GM12801 (cell line): Measurements from ENCODE around the gene AATF.

Source experiments
- TF ChIP-seq, protein P1 (sequence below): IDR thresholded peaks from one replicate; pipeline ENCODE4 v1.5.1; 2011; ENCODE audit warnings: control low read depth; ENCODE audit not compliant: insufficient read length; ENCODE audit errors: extremely low read depth

The AATF gene

DNA sequence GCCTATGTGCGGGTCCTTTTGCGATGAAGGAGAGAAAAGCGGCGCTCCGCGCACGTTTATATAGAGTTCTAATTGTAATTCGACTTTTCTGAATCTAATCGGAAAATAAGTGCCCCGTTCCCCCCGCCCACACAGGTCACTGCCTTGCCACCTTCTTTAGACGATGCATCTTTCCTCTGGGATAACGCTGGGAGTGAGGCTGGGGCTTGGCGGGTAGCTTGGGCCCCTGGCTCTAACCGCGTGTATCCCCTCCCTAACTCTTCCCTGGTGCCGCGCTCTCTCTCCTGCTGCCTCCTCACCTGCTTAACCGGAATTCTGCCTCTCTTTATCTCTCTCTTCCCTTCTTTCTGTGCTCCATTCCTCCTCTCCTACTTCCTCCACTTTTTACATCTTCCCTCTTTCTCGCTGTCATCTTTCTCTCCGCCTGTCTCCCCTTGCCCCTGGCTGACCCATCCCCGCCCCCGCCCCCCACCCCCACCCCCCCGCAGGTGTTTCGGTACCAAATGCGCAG lies 8.9 kb upstream of the AATF start:
- TF ChIP-seq, protein P1, sequence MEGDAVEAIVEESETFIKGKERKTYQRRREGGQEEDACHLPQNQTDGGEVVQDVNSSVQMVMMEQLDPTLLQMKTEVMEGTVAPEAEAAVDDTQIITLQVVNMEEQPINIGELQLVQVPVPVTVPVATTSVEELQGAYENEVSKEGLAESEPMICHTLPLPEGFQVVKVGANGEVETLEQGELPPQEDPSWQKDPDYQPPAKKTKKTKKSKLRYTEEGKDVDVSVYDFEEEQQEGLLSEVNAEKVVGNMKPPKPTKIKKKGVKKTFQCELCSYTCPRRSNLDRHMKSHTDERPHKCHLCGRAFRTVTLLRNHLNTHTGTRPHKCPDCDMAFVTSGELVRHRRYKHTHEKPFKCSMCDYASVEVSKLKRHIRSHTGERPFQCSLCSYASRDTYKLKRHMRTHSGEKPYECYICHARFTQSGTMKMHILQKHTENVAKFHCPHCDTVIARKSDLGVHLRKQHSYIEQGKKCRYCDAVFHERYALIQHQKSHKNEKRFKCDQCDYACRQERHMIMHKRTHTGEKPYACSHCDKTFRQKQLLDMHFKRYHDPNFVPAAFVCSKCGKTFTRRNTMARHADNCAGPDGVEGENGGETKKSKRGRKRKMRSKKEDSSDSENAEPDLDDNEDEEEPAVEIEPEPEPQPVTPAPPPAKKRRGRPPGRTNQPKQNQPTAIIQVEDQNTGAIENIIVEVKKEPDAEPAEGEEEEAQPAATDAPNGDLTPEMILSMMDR: no peak

- TF ChIP-seq, protein P1: no peak
These were observed 8.2 kb upstream of the AATF start for GRCh38 chr17:36940313-36941264.

DNA sequence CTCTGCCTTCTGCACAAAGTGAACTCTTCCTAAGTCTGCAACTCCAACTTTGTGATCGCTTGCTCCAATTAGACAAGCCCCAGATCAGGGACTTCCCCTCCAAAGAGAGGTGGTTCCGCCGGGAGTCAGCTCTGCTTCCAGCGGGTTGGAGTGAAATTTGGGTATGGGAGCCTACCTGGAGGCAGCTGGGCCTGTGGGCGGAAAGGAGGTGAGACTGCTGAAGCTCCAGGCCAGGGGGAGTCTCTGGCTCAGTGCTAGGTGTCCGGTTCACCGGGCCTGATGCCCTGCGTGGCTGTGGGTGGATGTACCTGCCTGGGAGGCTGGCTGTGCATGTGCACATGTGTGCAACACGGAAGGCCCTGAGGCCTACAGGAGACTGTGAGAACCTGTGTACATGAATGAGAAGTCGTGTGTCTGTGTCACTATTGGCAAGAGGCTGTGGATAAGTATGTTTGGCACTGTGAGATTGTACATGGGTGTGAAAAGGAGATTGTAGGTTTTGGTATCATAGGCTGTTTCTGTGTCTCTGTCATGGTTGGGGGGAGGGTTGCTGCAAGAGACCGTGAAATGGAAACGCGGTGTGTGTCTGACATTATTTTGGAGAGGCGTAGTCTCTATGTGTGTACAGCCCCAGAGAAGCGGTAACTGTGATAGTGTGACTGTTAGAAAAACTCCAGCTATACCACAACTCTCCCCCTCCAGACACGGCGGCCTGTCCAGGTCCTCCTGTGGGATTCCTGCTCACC lies 7.3 kb upstream of the AATF start:
- TF ChIP-seq, protein P1: no peak

DNA sequence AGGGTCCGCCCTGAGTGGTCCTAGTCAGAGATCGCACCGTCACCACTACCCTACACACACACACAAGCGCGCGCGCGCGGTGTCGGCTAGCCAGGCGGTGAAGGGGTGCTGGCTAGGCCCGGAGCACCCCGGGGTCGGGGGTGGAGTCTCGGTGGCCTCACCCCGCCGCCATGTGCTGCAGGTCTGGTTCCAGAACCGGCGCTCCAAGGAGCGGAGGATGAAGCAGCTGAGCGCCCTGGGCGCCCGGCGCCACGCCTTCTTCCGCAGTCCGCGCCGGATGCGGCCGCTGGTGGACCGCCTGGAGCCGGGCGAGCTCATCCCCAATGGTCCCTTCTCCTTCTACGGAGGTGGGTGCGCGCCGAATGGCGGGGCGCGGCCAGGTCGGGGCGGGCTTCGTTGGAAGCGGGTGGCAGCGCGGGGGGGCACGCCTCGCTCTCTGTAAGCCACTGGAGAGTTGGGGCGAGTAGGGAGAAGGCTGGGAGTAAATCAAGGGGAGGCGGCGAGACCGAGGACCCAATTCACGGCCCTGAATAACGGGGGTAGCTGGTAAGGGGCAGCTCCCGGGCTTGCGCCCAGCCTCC lies 6.6 kb upstream of the AATF start:
- TF ChIP-seq, protein P1: no peak

DNA sequence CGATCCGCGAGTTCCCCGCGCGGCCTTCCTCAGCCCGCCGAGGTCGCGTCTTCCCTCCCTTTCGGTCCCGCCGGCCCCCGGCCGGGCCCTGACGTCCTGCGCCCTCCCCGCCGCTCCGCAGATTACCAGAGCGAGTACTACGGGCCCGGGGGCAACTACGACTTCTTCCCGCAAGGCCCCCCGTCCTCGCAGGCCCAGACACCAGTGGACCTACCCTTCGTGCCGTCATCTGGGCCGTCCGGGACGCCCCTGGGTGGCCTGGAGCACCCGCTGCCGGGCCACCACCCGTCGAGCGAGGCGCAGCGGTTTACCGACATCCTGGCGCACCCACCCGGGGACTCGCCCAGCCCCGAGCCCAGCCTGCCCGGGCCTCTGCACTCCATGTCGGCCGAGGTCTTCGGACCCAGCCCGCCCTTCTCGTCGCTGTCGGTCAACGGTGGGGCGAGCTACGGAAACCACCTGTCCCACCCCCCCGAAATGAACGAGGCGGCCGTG lies 6.1 kb upstream of the AATF start:
- TF ChIP-seq, protein P1: no peak

GRCh38 chr17:36943250-36944191 lies 5.2 kb upstream of the AATF start:
- TF ChIP-seq, protein P1: no peak
